SK-N-SH (cell line): ENCODE measurements around the gene EVC2. TPM values are rescaled to one million over a fixed set of nuclear protein-coding genes. Genes with fewer than 3 reads are reported as not detected.

ENCODE experiments used
- CTCF ChIA-PET: fragments of 300-600, 350-600 bp; formaldehyde crosslinking; extraction: SDS; loops from one replicate; lab custom pipeline; 2021; lab: Yijun Ruan, JAX
- POLR2A ChIA-PET: fragments of 350-600 bp; sonication (Branson Sonifier 250); formaldehyde crosslinking; extraction: SDS; loops from one replicate; lab custom pipeline; 2020; ENCODE audit warnings: antibody characterized with exemption, inconsistent platforms; lab: Yijun Ruan, JAX
- DNase-seq: peaks from one replicate; pipeline ENCODE4 v3.0.0; 2012
- H2AFZ ChIP-seq: fragments of 200-600 bp; sonication (generic); 2 replicates; pipeline ENCODE4 v1.8.1; 2016; ENCODE audit warnings: antibody characterized with exemption, mild to moderate bottlenecking, low read depth
- H3F3A ChIP-seq: fragments of 200-600 bp; sonication (generic); replicated peaks from 2 replicates; pipeline ENCODE3; 2016; ENCODE audit warnings: antibody characterized with exemption, mild to moderate bottlenecking; ENCODE audit not compliant: insufficient read depth
- H3K27ac ChIP-seq, 2 experiments: fragments of 200-500 bp in 1 of 2; fragments of 200-600 bp in 1 of 2; sonication (Bioruptor generic) in 1 of 2; sonication (generic), shearing (Covaris generic) in 1 of 2; 2 replicates each; pipeline versions ENCODE4 v1.5.1 to v1.6.1; 2014 to 2016; ENCODE audit warnings: low read depth in 2 of 2, inconsistent platforms in 1 of 2, low read length in 1 of 2, mild to moderate bottlenecking in 1 of 2, mixed read lengths in 1 of 2
- H3K27me3 ChIP-seq: fragments of 200-600 bp; sonication (generic), shearing (Covaris generic); 2 replicates; pipeline ENCODE4 v1.6.1; 2016; ENCODE audit warnings: mixed run types; ENCODE audit not compliant: insufficient read depth
- H3K36me3 ChIP-seq, 2 experiments: fragments of 200-500 bp in 1 of 2; fragments of 200-600 bp in 1 of 2; sonication (Bioruptor generic) in 1 of 2; sonication (generic) in 1 of 2; replicated peaks in 1 of 2; 2 replicates each; pipeline versions ENCODE3 to v1.5.1; 2014 to 2016; ENCODE audit warnings: low read length in 1 of 2, mild to moderate bottlenecking in 1 of 2; ENCODE audit not compliant: insufficient read depth in 2 of 2, control insufficient read depth in 1 of 2
- H3K4me1 ChIP-seq, 2 experiments: fragments of 200-500 bp in 1 of 2; fragments of 200-600 bp in 1 of 2; sonication (Bioruptor generic) in 1 of 2; sonication (generic), shearing (Covaris generic) in 1 of 2; 2 replicates each; pipeline versions ENCODE4 v1.5.1 to v1.6.1; 2014 to 2016; ENCODE audit warnings: low read depth in 1 of 2, low read length in 1 of 2, mixed run types in 1 of 2; ENCODE audit not compliant: insufficient read depth in 2 of 2, control insufficient read depth in 1 of 2
- H3K4me2 ChIP-seq: fragments of 200-600 bp; sonication (generic), shearing (Covaris generic); 2 replicates; pipeline ENCODE4 v1.6.1; 2017; ENCODE audit warnings: mixed run types
- H3K4me3 ChIP-seq, 2 experiments: fragments of 200-500 bp in 1 of 2; fragments of 200-600 bp in 1 of 2; sonication (Bioruptor generic) in 1 of 2; sonication (generic), shearing (Covaris generic) in 1 of 2; 2 replicates each; pipeline versions ENCODE4 v1.5.1 to v1.8.1; 2014 to 2016; ENCODE audit warnings: low read depth in 2 of 2, inconsistent platforms in 1 of 2, low read length in 1 of 2, mild to moderate bottlenecking in 1 of 2, mixed read lengths in 1 of 2, moderate library complexity in 1 of 2
- H3K79me2 ChIP-seq: fragments of 200-600 bp; sonication (generic); 2 replicates; pipeline ENCODE4 v1.8.1; 2017; ENCODE audit warnings: mild to moderate bottlenecking; ENCODE audit not compliant: insufficient read depth
- H3K9ac ChIP-seq: fragments of 200-600 bp; sonication (generic); 2 replicates; pipeline ENCODE4 v1.6.1; 2017; ENCODE audit warnings: mixed run types
- H3K9me2 ChIP-seq: fragments of 200-600 bp; sonication (generic); 2 replicates; pipeline ENCODE4 v1.6.1; 2017; ENCODE audit warnings: mixed run types
- H3K9me3 ChIP-seq: fragments of 200-600 bp; sonication (generic); 2 replicates; pipeline ENCODE4 v1.6.1; 2017; ENCODE audit warnings: mixed run types, mild to moderate bottlenecking, moderate library complexity
- H4K20me1 ChIP-seq: fragments of 200-600 bp; sonication (generic); 2 replicates; pipeline ENCODE4 v1.6.1; 2017; ENCODE audit warnings: mild to moderate bottlenecking, mixed run types; ENCODE audit not compliant: insufficient read depth
- EZH2phosphoT487 ChIP-seq: fragments of 200-600 bp; sonication (generic); IDR thresholded peaks from 2 replicates; pipeline ENCODE4 v1.6.1; 2017; ENCODE audit warnings: low read depth, mixed run types, mild to moderate bottlenecking, antibody characterized with exemption, moderate library complexity, borderline replicate concordance
- GATA2 ChIP-seq: sonication (generic); formaldehyde crosslinking; IDR thresholded peaks from 2 replicates; pipeline ENCODE4 v1.5.0; 2020; ENCODE audit warnings: mild to moderate bottlenecking, missing genetic modification reagents
- JUND ChIP-seq: IDR thresholded peaks from 2 replicates; pipeline ENCODE4 v1.4.0; 2012
- MXI1 ChIP-seq: IDR thresholded peaks from 2 replicates; pipeline ENCODE4 v1.6.1; 2012; ENCODE audit warnings: mild to moderate bottlenecking, low read depth, low read length, improper control_type of control experiment
- NFIC ChIP-seq: IDR thresholded peaks from 2 replicates; pipeline ENCODE4 v1.4.0; 2012; ENCODE audit warnings: borderline replicate concordance
- RFX5 ChIP-seq: IDR thresholded peaks from 2 replicates; pipeline ENCODE4 v1.6.1; 2012; ENCODE audit warnings: mild to moderate bottlenecking, improper control_type of control experiment, low read length
- RXRA ChIP-seq: IDR thresholded peaks from 2 replicates; pipeline ENCODE4 v1.4.0; 2012; ENCODE audit warnings: low read depth, mild to moderate bottlenecking, borderline replicate concordance
- SMC3 ChIP-seq: IDR thresholded peaks from 2 replicates; pipeline ENCODE4 v1.6.1; 2012; ENCODE audit warnings: low read depth, low read length, improper control_type of control experiment
- TAF1 ChIP-seq: IDR thresholded peaks from 2 replicates; pipeline ENCODE4 v1.6.1; 2012; ENCODE audit warnings: low read depth, mild to moderate bottlenecking, low read length, moderate library complexity, borderline replicate concordance
- TCF12 ChIP-seq: IDR thresholded peaks from 2 replicates; pipeline ENCODE4 v1.4.0; 2012
- TEAD4 ChIP-seq: IDR thresholded peaks from 2 replicates; pipeline ENCODE4 v1.4.0; 2012; ENCODE audit warnings: mild to moderate bottlenecking, borderline replicate concordance; ENCODE audit not compliant: insufficient read depth
- WGBS: methylation state at CpG from one replicate; pipeline ENCODE4 v1.1.6; 2017; ENCODE audit warnings: low lambda C conversion rate; 5-methylcytosine and 5-hydroxymethylcytosine counted together
- polyA plus RNA-seq, 3 experiments: library from polyadenylated mRNA; depleted of rRNA; stranded (reverse); fragments of >200 nt; gene quantifications; 2 replicates each; pipeline ENCODE4 v1.2.3, GENCODE V29; 2012
- TF ChIP-seq, protein P1 (sequence below): fragments of 150-350 bp; IDR thresholded peaks from 2 replicates; pipeline ENCODE4 v1.6.1; 2017; ENCODE audit warnings: antibody characterized with exemption, low read length, low read depth, borderline replicate concordance
- TF ChIP-seq, protein P2 (sequence below): fragments of 150-350 bp; IDR thresholded peaks from 2 replicates; pipeline ENCODE4 v1.6.1; 2016; ENCODE audit warnings: mild to moderate bottlenecking, low read depth, low read length
- TF ChIP-seq, protein P3 (sequence below): IDR thresholded peaks from 2 replicates; pipeline ENCODE4 v1.4.0; 2012; ENCODE audit warnings: low read depth, borderline replicate concordance
- TF ChIP-seq, protein P4 (sequence below): IDR thresholded peaks from 2 replicates; pipeline ENCODE4 v1.4.0; 2012; ENCODE audit warnings: low read depth
- TF ChIP-seq, protein P5 (sequence below): IDR thresholded peaks from 2 replicates; pipeline ENCODE4 v1.4.0; 2012; ENCODE audit warnings: low read depth, borderline replicate concordance

EVC2 gene
- polyA plus RNA-seq, 1 of the 3 experiments (the other 2 are of a cell fraction) = not detected

DNA sequence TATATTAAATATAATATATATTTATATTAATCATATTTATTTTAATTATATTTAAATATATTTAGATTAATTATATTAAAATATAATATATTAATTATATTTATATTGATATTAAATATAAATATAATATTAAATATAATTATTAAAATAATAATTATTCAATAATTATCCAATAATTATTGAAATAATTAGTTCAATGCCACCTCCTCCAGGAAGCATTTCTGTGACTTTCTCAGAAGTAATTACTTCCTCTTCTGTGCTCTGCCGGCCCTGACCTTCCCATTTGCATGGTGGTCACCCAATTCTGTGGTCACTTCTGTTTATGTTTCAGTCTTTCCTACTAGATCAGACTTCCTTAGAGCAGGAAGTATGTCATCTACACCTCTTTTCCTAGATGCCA is 45.8 kb downstream of the EVC2 start:
- Histone ChIP-seq H3K9me3 (no peaks in the 10 kb centered on the region), H3K4me3 (no peak overlapping the region), H3K36me3 (no peaks in the 10 kb centered on the region), H2AFZ (no peak overlapping the region), H3K4me2 (no peak overlapping the region), H3K79me2 (no peaks in the 10 kb centered on the region), H3K9me2 (no peaks in the 10 kb centered on the region), H3K27me3 (no peaks in the 10 kb centered on the region), H3K4me1 (no peaks in the 10 kb centered on the region; a peak in 1 of 4 replicates), H3F3A (no peaks in the 10 kb centered on the region), H3K27ac (no peak overlapping the region), H4K20me1 (no peaks in the 10 kb centered on the region), H3K9ac (no peak overlapping the region)
- no peak for DNase-seq
- CTCF ChIA-PET = no interaction called here
- WGBS = 26% methylated on average over 1 of the region's 1 CpG
- POLR2A ChIA-PET = no interaction called here
- TF ChIP-seq, protein P1, sequence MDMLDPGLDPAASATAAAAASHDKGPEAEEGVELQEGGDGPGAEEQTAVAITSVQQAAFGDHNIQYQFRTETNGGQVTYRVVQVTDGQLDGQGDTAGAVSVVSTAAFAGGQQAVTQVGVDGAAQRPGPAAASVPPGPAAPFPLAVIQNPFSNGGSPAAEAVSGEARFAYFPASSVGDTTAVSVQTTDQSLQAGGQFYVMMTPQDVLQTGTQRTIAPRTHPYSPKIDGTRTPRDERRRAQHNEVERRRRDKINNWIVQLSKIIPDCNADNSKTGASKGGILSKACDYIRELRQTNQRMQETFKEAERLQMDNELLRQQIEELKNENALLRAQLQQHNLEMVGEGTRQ = no peak
- TF ChIP-seq JUND (no peak), MXI1 (no peak), EZH2phosphoT487 (no peak), NFIC (no peak), GATA2 (CRISPR knock-in tag) (no peak)
- TF ChIP-seq, protein P2, sequence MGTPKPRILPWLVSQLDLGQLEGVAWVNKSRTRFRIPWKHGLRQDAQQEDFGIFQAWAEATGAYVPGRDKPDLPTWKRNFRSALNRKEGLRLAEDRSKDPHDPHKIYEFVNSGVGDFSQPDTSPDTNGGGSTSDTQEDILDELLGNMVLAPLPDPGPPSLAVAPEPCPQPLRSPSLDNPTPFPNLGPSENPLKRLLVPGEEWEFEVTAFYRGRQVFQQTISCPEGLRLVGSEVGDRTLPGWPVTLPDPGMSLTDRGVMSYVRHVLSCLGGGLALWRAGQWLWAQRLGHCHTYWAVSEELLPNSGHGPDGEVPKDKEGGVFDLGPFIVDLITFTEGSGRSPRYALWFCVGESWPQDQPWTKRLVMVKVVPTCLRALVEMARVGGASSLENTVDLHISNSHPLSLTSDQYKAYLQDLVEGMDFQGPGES = no peak
- TF ChIP-seq, protein P3, sequence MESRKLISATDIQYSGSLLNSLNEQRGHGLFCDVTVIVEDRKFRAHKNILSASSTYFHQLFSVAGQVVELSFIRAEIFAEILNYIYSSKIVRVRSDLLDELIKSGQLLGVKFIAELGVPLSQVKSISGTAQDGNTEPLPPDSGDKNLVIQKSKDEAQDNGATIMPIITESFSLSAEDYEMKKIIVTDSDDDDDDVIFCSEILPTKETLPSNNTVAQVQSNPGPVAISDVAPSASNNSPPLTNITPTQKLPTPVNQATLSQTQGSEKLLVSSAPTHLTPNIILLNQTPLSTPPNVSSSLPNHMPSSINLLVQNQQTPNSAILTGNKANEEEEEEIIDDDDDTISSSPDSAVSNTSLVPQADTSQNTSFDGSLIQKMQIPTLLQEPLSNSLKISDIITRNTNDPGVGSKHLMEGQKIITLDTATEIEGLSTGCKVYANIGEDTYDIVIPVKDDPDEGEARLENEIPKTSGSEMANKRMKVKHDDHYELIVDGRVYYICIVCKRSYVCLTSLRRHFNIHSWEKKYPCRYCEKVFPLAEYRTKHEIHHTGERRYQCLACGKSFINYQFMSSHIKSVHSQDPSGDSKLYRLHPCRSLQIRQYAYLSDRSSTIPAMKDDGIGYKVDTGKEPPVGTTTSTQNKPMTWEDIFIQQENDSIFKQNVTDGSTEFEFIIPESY = no peak

DNA sequence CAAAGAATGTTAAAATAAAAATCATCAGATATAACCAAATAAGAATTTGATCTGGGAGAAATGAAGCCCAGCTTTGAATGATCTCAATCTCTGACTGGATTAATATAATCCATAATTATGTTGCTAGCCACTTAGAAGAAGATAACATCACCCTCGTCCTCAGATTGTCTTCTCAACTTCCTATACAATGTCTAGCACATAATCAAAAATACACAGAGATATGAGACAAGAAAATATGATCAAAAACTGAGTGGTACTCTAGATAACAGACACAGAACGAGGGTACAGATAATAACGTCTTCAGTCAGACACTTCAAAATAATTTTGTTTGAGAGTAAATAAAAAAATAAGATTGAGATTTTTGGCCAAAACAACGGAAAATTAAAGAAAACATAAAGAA is 47.1 kb downstream of the EVC2 start:
- no peak for DNase-seq
- H3K4me3 ChIP-seq = no peak overlapping the region
- H3K9ac ChIP-seq = no peak overlapping the region
- no peaks in the 10 kb centered on the region for H3K36me3 ChIP-seq
- no peak overlapping the region for H2AFZ ChIP-seq
- ChIA-PET CTCF (no interaction called here), POLR2A (no interaction called here)
- 24% methylated on average over 4 of the region's 4 CpGs for WGBS
- H3K4me2 ChIP-seq = no peak overlapping the region
- no peak for TF ChIP-seq RXRA
- TF ChIP-seq, protein P4, sequence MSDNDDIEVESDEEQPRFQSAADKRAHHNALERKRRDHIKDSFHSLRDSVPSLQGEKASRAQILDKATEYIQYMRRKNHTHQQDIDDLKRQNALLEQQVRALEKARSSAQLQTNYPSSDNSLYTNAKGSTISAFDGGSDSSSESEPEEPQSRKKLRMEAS = no peak
- TF ChIP-seq, protein P5, sequence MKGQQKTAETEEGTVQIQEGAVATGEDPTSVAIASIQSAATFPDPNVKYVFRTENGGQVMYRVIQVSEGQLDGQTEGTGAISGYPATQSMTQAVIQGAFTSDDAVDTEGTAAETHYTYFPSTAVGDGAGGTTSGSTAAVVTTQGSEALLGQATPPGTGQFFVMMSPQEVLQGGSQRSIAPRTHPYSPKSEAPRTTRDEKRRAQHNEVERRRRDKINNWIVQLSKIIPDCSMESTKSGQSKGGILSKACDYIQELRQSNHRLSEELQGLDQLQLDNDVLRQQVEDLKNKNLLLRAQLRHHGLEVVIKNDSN = no peak
- no peak for TF ChIP-seq SMC3
- no peak for TF ChIP-seq TEAD4
- no peak for TF ChIP-seq TCF12
- no peak for TF ChIP-seq RFX5
- no peak for TF ChIP-seq TAF1
- no peaks in the 10 kb centered on the region for H3K9me3 ChIP-seq
- H3K27me3 ChIP-seq = no peaks in the 10 kb centered on the region
- no peaks in the 10 kb centered on the region for H4K20me1 ChIP-seq
- no peaks in the 10 kb centered on the region for H3F3A ChIP-seq
- H3K9me2 ChIP-seq = no peaks in the 10 kb centered on the region
- H3K4me1 ChIP-seq = no peaks in the 10 kb centered on the region; a peak in 1 of 4 replicates
- H3K79me2 ChIP-seq = no peaks in the 10 kb centered on the region
- H3K27ac ChIP-seq = no peak overlapping the region
